HepG2 (cell line): ENCODE measurements around the gene DLG2. TPM values are rescaled to one million over a fixed set of nuclear protein-coding genes. Genes with fewer than 3 reads are reported as not detected.

Experiments
- ATAC-seq: fragments of 200-7000 bp; cut with Tn5 transposase; 3 replicates; pipeline ENCODE4 v1.9.1; 2020; ENCODE audit warnings: mild to moderate bottlenecking, moderate library complexity
- BruUV-seq: library from RNA; stranded (reverse); fragments of 400-500 nt; replicated peaks from 2 replicates; lab custom pipeline; 2021; lab: Mats Ljungman, UMichigan
- CTCF ChIA-PET: fragments of 300-600 bp; formaldehyde crosslinking; extraction: SDS; loops from one replicate; lab custom pipeline; 2021; ENCODE audit warnings: low total read pairs, inconsistent platforms, low intra/inter-chr PET ratio; lab: Yijun Ruan, JAX
- POLR2A ChIA-PET: fragments of 350-600 bp; sonication (Branson Sonifier 250); formaldehyde crosslinking; loops from one replicate; lab custom pipeline; 2020; ENCODE audit warnings: antibody characterized with exemption, inconsistent platforms; lab: Yijun Ruan, JAX
- DNase-seq: peaks from one replicate; pipeline ENCODE4 v3.0.0-alpha.2; 2015; ENCODE audit warnings: low spot score
- FAIRE-seq: peaks from 3 replicates; lab custom pipeline; 2011; peaks lifted over from hg19 to GRCh38; lab: Jason Lieb, UNC
- H2AFZ ChIP-seq: one replicate; pipeline ENCODE4 v1.6.1; 2011; ENCODE audit warnings: low read length, inconsistent platforms
- H3K27ac ChIP-seq: fragments of 300-600 bp; 3 replicates; pipeline ENCODE4 v1.8.0; 2011; ENCODE audit warnings: mixed run types, mild to moderate bottlenecking, mixed read lengths, low read length, inconsistent platforms; ENCODE audit not compliant: insufficient read depth; ENCODE audit errors: extremely low read length
- H3K27me3 ChIP-seq, 2 experiments: fragments of 200-600 bp in 1 of 2; 2 replicates in 1 of 2; 3 replicates in 1 of 2; pipeline versions ENCODE4 v1.6.0 to v1.8.0; 2011; ENCODE audit warnings: low read length in 2 of 2, mild to moderate bottlenecking in 2 of 2, moderate library complexity in 2 of 2, inconsistent platforms in 1 of 2; ENCODE audit not compliant: insufficient read depth in 2 of 2, control insufficient read depth in 1 of 2
- H3K36me3 ChIP-seq, 2 experiments: fragments of 200-600 bp in 1 of 2; replicated peaks in 1 of 2; 2 replicates in 1 of 2; 3 replicates in 1 of 2; pipeline versions ENCODE4 v1.5.1 to v1.8.0; 2011; ENCODE audit warnings: low read length in 2 of 2, inconsistent platforms in 1 of 2; ENCODE audit not compliant: insufficient read depth in 2 of 2, control insufficient read depth in 1 of 2
- H3K4me1 ChIP-seq: 2 replicates; pipeline ENCODE4 v1.5.1; 2012; ENCODE audit warnings: low read length, inconsistent platforms; ENCODE audit not compliant: insufficient read depth
- H3K4me2 ChIP-seq: 2 replicates; pipeline ENCODE4 v1.6.0; 2011; ENCODE audit warnings: low read depth, low read length, inconsistent platforms
- H3K4me3 ChIP-seq, 3 experiments: fragments of 200-600 bp in 1 of 3; sonication (generic), shearing (Covaris generic) in 1 of 3; replicated peaks in 1 of 3; 2 replicates each; pipeline ENCODE4 v1.5.1; 2011 to 2016; ENCODE audit warnings: low read length in 3 of 3, inconsistent platforms in 2 of 3, low read depth in 2 of 3, mild to moderate bottlenecking in 2 of 3, control low read depth in 1 of 3, mixed read lengths in 1 of 3; ENCODE audit not compliant: insufficient read depth in 1 of 3
- H3K79me2 ChIP-seq: one replicate; pipeline ENCODE4 v1.6.1; 2011; ENCODE audit warnings: low read length, inconsistent platforms; ENCODE audit not compliant: insufficient read depth
- H3K9ac ChIP-seq: 2 replicates; pipeline ENCODE4 v1.6.0; 2011; ENCODE audit warnings: mild to moderate bottlenecking, low read depth, low read length, inconsistent platforms; ENCODE audit not compliant: insufficient read depth
- H3K9me3 ChIP-seq: 2 replicates; pipeline ENCODE4 v1.5.1; 2012; ENCODE audit warnings: mild to moderate bottlenecking, low read length
- H4K20me1 ChIP-seq: 2 replicates; pipeline ENCODE4 v1.6.0; 2011; ENCODE audit warnings: inconsistent platforms, mild to moderate bottlenecking, low read length, moderate library complexity; ENCODE audit not compliant: insufficient read depth
- E2F2 ChIP-seq: sonication (generic); formaldehyde crosslinking; IDR thresholded peaks from 2 replicates; pipeline ENCODE4 v1.4.0; 2020; ENCODE audit warnings: missing genetic modification reagents, borderline replicate concordance
- HNF4A ChIP-seq: sonication (generic); formaldehyde crosslinking; IDR thresholded peaks from 2 replicates; pipeline ENCODE4 v1.4.0; 2020; ENCODE audit warnings: missing genetic modification reagents
- HNRNPUL1 ChIP-seq: fragments of 200-400 bp; formaldehyde crosslinking; IDR thresholded peaks from 2 replicates; pipeline ENCODE4 v1.6.1; 2017; ENCODE audit warnings: low read depth, mild to moderate bottlenecking, low read length, moderate library complexity
- IKZF1 ChIP-seq: fragments of 450-650 bp; IDR thresholded peaks from 2 replicates; pipeline ENCODE4 v1.7.1; 2016
- ISX ChIP-seq: sonication (generic); formaldehyde crosslinking; conservative IDR thresholded peaks from 2 replicates; pipeline ENCODE4 v1.5.0; 2020; ENCODE audit warnings: missing genetic modification reagents
- KMT2B ChIP-seq: IDR thresholded peaks from 2 replicates; pipeline ENCODE4 v1.6.1; 2016; ENCODE audit warnings: missing genetic modification reagents, missing compliant biosample characterization
- PHF5A ChIP-seq: IDR thresholded peaks from one replicate; pipeline ENCODE4 v1.6.1; 2018; ENCODE audit warnings: low read depth, missing genetic modification reagents; ENCODE audit not compliant: unreplicated experiment
- RAD21 ChIP-seq: fragments of 450-650 bp; formaldehyde crosslinking; IDR thresholded peaks from 2 replicates; pipeline ENCODE4 v1.5.0; 2020; ENCODE audit warnings: mild to moderate bottlenecking
- TAF1 ChIP-seq: sonication (generic); formaldehyde crosslinking; IDR thresholded peaks from 2 replicates; pipeline ENCODE4 v1.4.0; 2020; ENCODE audit warnings: missing genetic modification reagents
- ZBTB37 ChIP-seq: sonication (generic); formaldehyde crosslinking; IDR thresholded peaks from 2 replicates; pipeline ENCODE4 v1.4.0; 2020; ENCODE audit warnings: mild to moderate bottlenecking, missing genetic modification reagents
- ZNF205 ChIP-seq: IDR thresholded peaks from 2 replicates; pipeline ENCODE4 v1.6.1; 2018; ENCODE audit warnings: missing biosample characterization, missing genetic modification reagents
- ZNF235 ChIP-seq: sonication (generic); formaldehyde crosslinking; IDR thresholded peaks from 2 replicates; pipeline ENCODE4 v1.8.1; 2023; ENCODE audit warnings: mild to moderate bottlenecking, missing genetic modification reagents, borderline replicate concordance
- ZNF460 ChIP-seq: sonication (generic); formaldehyde crosslinking; IDR thresholded peaks from 2 replicates; pipeline ENCODE4 v1.5.1; 2020; ENCODE audit warnings: missing genetic modification reagents, mild to moderate bottlenecking, borderline replicate concordance
- WGBS: methylation state at CpG from one replicate; pipeline ENCODE4 v1.1.6; 2017; ENCODE audit warnings: low lambda C conversion rate; 5-methylcytosine and 5-hydroxymethylcytosine counted together
- in situ Hi-C: cut with HindIII; loops from 2 replicates; pipeline ENCODE4 v1.10.0; 2017; ENCODE audit warnings: low pct_unique_long_range_greater_than_20kb; ENCODE audit not compliant: extremely low pct_ligation_motif_present
- intact Hi-C: fragments of 100-400 bp; cut with micrococcal nuclease; formaldehyde crosslinking; loops from one replicate; pipeline ENCODE4 v1.10.0; 2022; ENCODE audit not compliant: unreplicated experiment
- polyA plus RNA-seq, 8 experiments: library from polyadenylated mRNA; depleted of rRNA in 3 of 8; stranded (reverse) in 7 of 8; unstranded in 1 of 8; fragments of >200 nt; fragmentation: Illumina TruSeq in 4 of 8; extraction: Trizol in 4 of 8; gene quantifications; 2 replicates each; pipeline versions ENCODE4 v1.2.1 to v1.2.3, GENCODE V29; 2011 to 2016; ENCODE audit warnings: low read depth in 4 of 8, missing spikeins in 1 of 8, mixed read lengths in 1 of 8; ENCODE audit not compliant: insufficient read depth in 1 of 8
- total RNA-seq, 5 experiments: library from RNA; depleted of rRNA; stranded (reverse); fragments of >200 nt; fragmentation: Illumina TruSeq; extraction: Trizol; gene quantifications; 2 replicates each; pipeline ENCODE4 v1.2.3, GENCODE V29; 2016; ENCODE audit warnings: low read depth in 1 of 5
- TF ChIP-seq, protein P1 (sequence below), 2 experiments: fragments of 450-650 bp in 1 of 2; sonication (generic) in 1 of 2; formaldehyde crosslinking; IDR thresholded peaks; 2 replicates each; pipeline versions ENCODE4 v1.5.0 to v1.8.0; 2020 to 2022; ENCODE audit warnings: mild to moderate bottlenecking in 1 of 2, missing genetic modification reagents in 1 of 2
- TF ChIP-seq, protein P2 (sequence below): conservative IDR thresholded peaks from 2 replicates; pipeline ENCODE4 v1.6.1; 2018; ENCODE audit warnings: missing genetic modification reagents

Gene DLG2
- total and polyA plus RNA-seq, 2 of the 13 experiments (the other 11 are each of a cell fraction or from before 2014, with no cell fraction given) = 0.46 to 1.0 TPM

- Histone ChIP-seq H3K27ac (no peak overlapping the region), H3K4me3 (no peak overlapping the region), H3K9me3 (no peaks in the 10 kb centered on the region), H2AFZ (no peak overlapping the region), H3K27me3 (no peaks in the 10 kb centered on the region), H3K4me1 (no peaks in the 10 kb centered on the region), H3K4me2 (no peak overlapping the region), H3K36me3 (no peaks in the 10 kb centered on the region), H3K79me2 (no peaks in the 10 kb centered on the region), H3K9ac (no peak overlapping the region), H4K20me1 (no peaks in the 10 kb centered on the region)
- no peak for FAIRE-seq
- DNase-seq = no peak
- no peak for ATAC-seq
- TF ChIP-seq HNRNPUL1 (no peak), ISX (no peak), E2F2 (CRISPR knock-in tag) (no peak), PHF5A (no peak), ZNF235 (CRISPR knock-in tag) (no peak)
- CTCF ChIA-PET = no interaction called here
- in situ Hi-C loops = no loop called here
- no TSS peak for BruUV-seq
- intact Hi-C loops = no loop called here
- POLR2A ChIA-PET = no interaction called here
Observed at GRCh38 chr11:85377901-85378300, 249.2 kb downstream of the DLG2 start.

GRCh38 chr11:85359859-85360258, 267.3 kb downstream of the DLG2 start:
- BruUV-seq = no TSS peak
- Histone ChIP-seq H3K27me3 (no peaks in the 10 kb centered on the region), H3K4me1 (no peaks in the 10 kb centered on the region), H3K4me3 (no peak overlapping the region), H3K79me2 (no peaks in the 10 kb centered on the region), H2AFZ (no peak overlapping the region), H3K27ac (no peak overlapping the region), H3K4me2 (no peak overlapping the region), H3K9ac (no peak overlapping the region), H4K20me1 (no peaks in the 10 kb centered on the region), H3K36me3 (no peaks in the 10 kb centered on the region), H3K9me3 (no peaks in the 10 kb centered on the region)
- no peak for FAIRE-seq
- in situ Hi-C loops (no loop called here), intact Hi-C loops (no loop called here)
- WGBS = 19% methylated on average over 6 of the region's 6 CpGs
- DNase-seq = no peak
- POLR2A ChIA-PET = no interaction called here
- ATAC-seq = no peak
- CTCF ChIA-PET = no interaction called here
- TF ChIP-seq, protein P1, sequence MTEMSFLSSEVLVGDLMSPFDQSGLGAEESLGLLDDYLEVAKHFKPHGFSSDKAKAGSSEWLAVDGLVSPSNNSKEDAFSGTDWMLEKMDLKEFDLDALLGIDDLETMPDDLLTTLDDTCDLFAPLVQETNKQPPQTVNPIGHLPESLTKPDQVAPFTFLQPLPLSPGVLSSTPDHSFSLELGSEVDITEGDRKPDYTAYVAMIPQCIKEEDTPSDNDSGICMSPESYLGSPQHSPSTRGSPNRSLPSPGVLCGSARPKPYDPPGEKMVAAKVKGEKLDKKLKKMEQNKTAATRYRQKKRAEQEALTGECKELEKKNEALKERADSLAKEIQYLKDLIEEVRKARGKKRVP (CRISPR knock-in tag; IDR thresholded peaks at IDR 0.05) = no peak
- no peak for TF ChIP-seq RAD21
- TF ChIP-seq ZNF460 = no peak
- no peak for TF ChIP-seq TAF1
- TF ChIP-seq IKZF1 = no peak
- TF ChIP-seq ZNF205 (CRISPR knock-in tag) = no peak
- TF ChIP-seq HNF4A = no peak
- no peak for TF ChIP-seq ZBTB37 (CRISPR knock-in tag)
- no peak for TF ChIP-seq KMT2B (CRISPR knock-in tag)
- TF ChIP-seq, protein P2, sequence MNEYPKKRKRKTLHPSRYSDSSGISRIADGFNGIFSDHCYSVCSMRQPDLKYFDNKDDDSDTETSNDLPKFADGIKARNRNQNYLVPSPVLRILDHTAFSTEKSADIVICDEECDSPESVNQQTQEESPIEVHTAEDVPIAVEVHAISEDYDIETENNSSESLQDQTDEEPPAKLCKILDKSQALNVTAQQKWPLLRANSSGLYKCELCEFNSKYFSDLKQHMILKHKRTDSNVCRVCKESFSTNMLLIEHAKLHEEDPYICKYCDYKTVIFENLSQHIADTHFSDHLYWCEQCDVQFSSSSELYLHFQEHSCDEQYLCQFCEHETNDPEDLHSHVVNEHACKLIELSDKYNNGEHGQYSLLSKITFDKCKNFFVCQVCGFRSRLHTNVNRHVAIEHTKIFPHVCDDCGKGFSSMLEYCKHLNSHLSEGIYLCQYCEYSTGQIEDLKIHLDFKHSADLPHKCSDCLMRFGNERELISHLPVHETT = no peak
